Measurements from ENCODE around the gene METRNL. TPM values are rescaled to one million over a fixed set of nuclear protein-coding genes. Genes with fewer than 3 reads are reported as not detected.

The METRNL gene
- polyA plus RNA-seq, 3 donors = 13.1 to 133 (median 29.8) TPM

- no peak for DNase-seq
- peak overlapping the region; percentile 77 for H3K4me2 ChIP-seq (replicated peaks; ENCODE audit: extremely low read depth, low read length, poor library complexity, severe bottlenecking)
- no peak overlapping the region for H3K4me3 Mint-ChIP-seq
- no peaks in the 10 kb centered on the region for H3K9me3 ChIP-seq (replicated peaks in 1 of 2; ENCODE audit: control insufficient read depth in 1 of 2, insufficient read depth in 1 of 2, low read length in 2 of 2)
- peak overlapping the region; percentile 93 for H3K9ac ChIP-seq (ENCODE audit: insufficient read depth, low read length, poor library complexity, severe bottlenecking)
- peaks cover 2 to 17% of the 10 kb centered on the region in 2 donors for H3K27me3 ChIP-seq (ENCODE audit: control insufficient read depth in 2 of 2, insufficient read depth in 2 of 2, low read length in 2 of 2)
- TF ChIP-seq CTCF (IDR thresholded peaks at IDR 0.05) = no peak
- H3K4me1 ChIP-seq (ENCODE audit: control insufficient read depth in 1 of 2, insufficient read depth in 2 of 2, low read length in 2 of 2) = peaks cover 43 to 44% of the 10 kb centered on the region in 2 donors
- peaks cover 34 to 36% of the 10 kb centered on the region in 2 donors for H3K36me3 Mint-ChIP-seq
- intact Hi-C loops (cut with micrococcal nuclease) = loop anchor here (2.0 to 5.0 kb wide), 5 partner anchors 25 to 118 kb away; no protein-coding TSS in a partner anchor
- H3K9me3 Mint-ChIP-seq = peaks cover 0 to 4% (median 0%) of the 10 kb centered on the region in 7 donors
- H4K20me1 ChIP-seq (ENCODE audit: insufficient read depth, low read length) = peaks cover 41% of the 10 kb centered on the region
- peaks cover 20 to 29% (median 29%) of the 10 kb centered on the region in 3 donors for H3K27me3 Mint-ChIP-seq (ENCODE audit: low read depth in 3 of 3)
- H2AFZ ChIP-seq (ENCODE audit: insufficient read depth, low read depth, low read length, poor library complexity, severe bottlenecking) = no peak overlapping the region
- H3K27ac ChIP-seq (ENCODE audit: low read depth in 1 of 2, low read length in 2 of 2) = peak overlapping the region in 1 of 2 donors; percentile 84
- peak overlapping the region; percentile 58 to 89 (median 75) for H3K4me3 ChIP-seq (replicated peaks in 1 of 3; ENCODE audit: low read depth in 2 of 3, low read length in 3 of 3)
- H3K79me2 ChIP-seq (ENCODE audit: insufficient read depth, low read length) = peaks cover 47% of the 10 kb centered on the region
- H3K27ac Mint-ChIP-seq = no peak overlapping the region
- peaks cover 43% of the 10 kb centered on the region for H3K4me1 Mint-ChIP-seq
- peaks cover 2 to 23% of the 10 kb centered on the region in 2 donors for H3K36me3 ChIP-seq (replicated peaks in 1 of 2; ENCODE audit: control insufficient read depth in 1 of 2, insufficient read depth in 2 of 2, low read length in 2 of 2)
- WGBS (ENCODE audit: insufficient coverage) = under 1% methylated on average over 94 of the region's 127 CpGs
Observed at GRCh38 chr17:83079766-83080578, 563 bp downstream of the METRNL start.

GRCh38 chr17:83080579-83080857 lies 1.1 kb downstream of the METRNL start:
- no peak for TF ChIP-seq CTCF (IDR thresholded peaks at IDR 0.05)
- peaks cover 46% of the 10 kb centered on the region for H3K4me1 Mint-ChIP-seq
- peaks cover 39 to 41% of the 10 kb centered on the region in 2 donors for H3K36me3 Mint-ChIP-seq
- Histone ChIP-seq H3K79me2 (ENCODE audit: insufficient read depth, low read length) (peaks cover 52% of the 10 kb centered on the region), H3K36me3 (replicated peaks in 1 of 2; ENCODE audit: control insufficient read depth in 1 of 2, insufficient read depth in 2 of 2, low read length in 2 of 2) (peaks cover 7 to 29% of the 10 kb centered on the region in 2 donors), H4K20me1 (ENCODE audit: insufficient read depth, low read length) (peaks cover 46% of the 10 kb centered on the region), H3K9me3 (replicated peaks in 1 of 2; ENCODE audit: control insufficient read depth in 1 of 2, insufficient read depth in 1 of 2, low read length in 2 of 2) (no peaks in the 10 kb centered on the region), H3K4me1 (ENCODE audit: control insufficient read depth in 1 of 2, insufficient read depth in 2 of 2, low read length in 2 of 2) (peaks cover 44 to 49% of the 10 kb centered on the region in 2 donors), H3K27ac (ENCODE audit: low read depth in 1 of 2, low read length in 2 of 2) (peak overlapping the region in 1 of 2 donors; percentile 84), H2AFZ (ENCODE audit: insufficient read depth, low read depth, low read length, poor library complexity, severe bottlenecking) (no peak overlapping the region), H3K4me3 (replicated peaks in 1 of 3; ENCODE audit: low read depth in 2 of 3, low read length in 3 of 3) (peak overlapping the region; percentile 58 to 89 (median 75)), H3K9ac (ENCODE audit: insufficient read depth, low read length, poor library complexity, severe bottlenecking) (peak overlapping the region; percentile 93), H3K4me2 (replicated peaks; ENCODE audit: extremely low read depth, low read length, poor library complexity, severe bottlenecking) (peak overlapping the region; percentile 77), H3K27me3 (ENCODE audit: control insufficient read depth in 2 of 2, insufficient read depth in 2 of 2, low read length in 2 of 2) (peaks cover 2 to 17% of the 10 kb centered on the region in 2 donors)
- peaks cover 0 to 4% (median 0%) of the 10 kb centered on the region in 7 donors for H3K9me3 Mint-ChIP-seq
- no peak overlapping the region for H3K4me3 Mint-ChIP-seq
- WGBS (ENCODE audit: insufficient coverage) = under 1% methylated on average over 40 of the region's 44 CpGs
- no peak overlapping the region for H3K27ac Mint-ChIP-seq
- intact Hi-C loops (cut with micrococcal nuclease) = loop anchor here (2.0 to 5.0 kb wide), 3 partner anchors 28 to 118 kb away; no protein-coding TSS in a partner anchor
- H3K27me3 Mint-ChIP-seq (ENCODE audit: low read depth in 3 of 3) = peaks cover 17 to 27% (median 26%) of the 10 kb centered on the region in 3 donors
- DNase-seq = peak in 1 of 3 donors; percentile 50

All from CD14-positive monocyte (primary cell).